Umbilical cord (tissue), 2 donors: Measurements from ENCODE around the gene PNMA6E. TPM values are rescaled to one million over a fixed set of nuclear protein-coding genes. Genes with fewer than 3 reads are reported as not detected.
"Not testable (repeated sequence)": the region's sequence is repeated elsewhere in the genome, so short reads cannot be mapped to it uniquely, and the experiment has no call there.

Source experiments
- DNase-seq: peaks from one replicate; pipeline ENCODE4 v3.0.0-alpha.2; 2015; ENCODE audit warnings: low spot score
- total RNA-seq: library from RNA; depleted of rRNA; stranded (reverse); fragments of >200 nt; gene quantifications from one replicate; pipeline ENCODE4 v1.2.3, GENCODE V29; 2014; ENCODE audit warnings: low replicate concordance; ENCODE audit not compliant: insufficient read depth

PNMA6E gene
- total RNA-seq, 1 donor from 2014 or later: not detected

DNA sequence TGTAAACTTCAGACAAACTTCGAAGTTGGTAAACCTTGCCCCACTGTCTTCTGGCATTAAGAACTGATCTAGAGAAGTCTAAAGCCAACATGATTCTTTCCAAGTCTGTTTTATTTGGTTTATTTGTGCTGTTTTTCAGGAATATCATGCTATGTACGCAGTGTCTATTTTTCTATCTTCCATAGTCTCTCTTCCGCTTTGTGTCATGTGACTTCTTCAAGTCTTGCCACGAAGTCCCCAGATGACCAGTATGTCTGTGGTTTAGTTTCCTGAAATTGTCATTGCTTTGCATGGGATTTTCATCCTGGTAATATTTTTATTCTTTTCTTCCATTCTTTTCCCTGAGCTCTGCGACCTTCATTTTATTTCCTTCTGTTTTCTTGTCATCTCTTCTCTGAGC is 15.1 kb downstream of the PNMA6E start:
- no peak for DNase-seq

DNA sequence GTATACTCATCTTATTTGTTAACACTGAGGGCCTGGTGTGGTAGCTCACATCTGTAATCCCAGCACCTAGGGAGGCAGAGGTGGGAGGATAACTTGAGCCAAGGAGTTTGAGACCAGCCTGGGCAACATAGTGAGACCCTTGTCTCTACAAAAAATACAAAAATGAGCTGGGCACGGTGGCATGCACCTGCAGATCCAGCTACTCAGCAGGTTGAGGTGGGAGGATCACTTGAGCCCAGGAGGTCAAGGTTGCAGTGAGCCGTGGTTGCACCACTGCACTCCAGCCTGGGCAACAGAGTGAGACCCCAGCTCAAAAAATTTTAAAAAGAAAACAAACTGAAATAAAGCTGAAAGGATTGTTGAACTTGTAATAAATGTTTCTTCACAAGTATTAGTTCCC is 16.2 kb downstream of the PNMA6E start:
- DNase-seq: not testable (repeated sequence)

DNA sequence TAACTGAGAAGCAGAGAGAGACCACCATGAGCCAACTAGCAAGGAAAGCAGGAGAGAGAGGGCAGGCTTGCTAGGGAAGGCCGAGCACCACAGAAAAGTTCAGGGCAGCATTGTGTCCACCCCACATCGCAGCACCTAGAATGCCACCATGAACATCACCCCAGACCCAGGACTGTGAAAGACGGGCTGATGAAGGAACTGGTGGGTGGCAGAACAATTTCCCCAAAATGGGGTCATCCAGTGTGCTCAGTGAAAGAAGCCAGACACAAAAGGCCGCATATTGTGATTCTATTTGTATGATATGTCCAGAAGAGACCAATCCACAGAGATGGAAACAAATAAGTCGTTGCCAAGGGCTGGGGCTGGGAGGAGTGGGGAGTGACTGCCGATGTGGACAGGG is 16.8 kb downstream of the PNMA6E start:
- no peak for DNase-seq

- DNase-seq: no peak
Measured at GRCh38 chrX:153382563-153383482, 18.3 kb downstream of the PNMA6E start.

DNA sequence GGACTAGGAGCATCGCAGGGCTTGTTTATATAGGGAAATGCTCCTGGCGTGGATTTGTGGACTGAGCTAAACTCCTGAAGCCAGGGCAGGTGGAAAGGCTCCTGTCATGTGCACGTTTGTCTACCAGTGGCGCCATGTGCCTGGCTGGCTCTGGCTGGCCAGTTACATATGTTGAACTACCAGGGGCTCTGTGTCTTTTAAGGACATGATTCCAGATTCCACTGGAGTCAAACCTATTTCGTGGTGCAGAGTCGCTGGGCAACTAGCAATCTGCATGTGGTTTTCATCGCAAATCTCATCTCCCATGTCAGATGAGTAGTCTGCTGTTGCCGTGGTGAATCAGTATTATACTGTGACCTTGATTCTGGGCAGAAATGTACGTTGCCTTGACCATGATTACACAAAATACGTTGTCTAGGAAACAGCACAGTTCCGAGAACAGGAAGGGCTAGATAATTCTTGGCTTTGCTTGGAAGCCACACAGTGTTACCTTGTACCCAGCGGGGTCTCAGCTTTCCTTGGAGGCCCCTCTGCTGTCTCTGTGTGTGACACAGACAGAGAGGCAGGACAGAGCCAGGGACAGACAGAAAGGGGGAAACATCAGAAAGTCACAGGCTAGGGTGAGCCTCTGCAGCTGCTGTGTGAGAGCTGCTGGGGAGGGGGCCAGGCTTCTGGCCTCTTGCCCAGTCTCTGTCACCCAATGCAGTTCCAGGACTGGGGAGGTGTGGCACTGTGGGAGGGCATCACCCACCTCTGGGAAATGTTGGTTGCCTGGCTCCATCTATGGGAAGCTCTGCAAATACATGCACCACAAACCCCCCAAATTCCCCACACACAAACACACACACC is 19.2 kb downstream of the PNMA6E start:
- DNase-seq: peak; percentile 80

DNA sequence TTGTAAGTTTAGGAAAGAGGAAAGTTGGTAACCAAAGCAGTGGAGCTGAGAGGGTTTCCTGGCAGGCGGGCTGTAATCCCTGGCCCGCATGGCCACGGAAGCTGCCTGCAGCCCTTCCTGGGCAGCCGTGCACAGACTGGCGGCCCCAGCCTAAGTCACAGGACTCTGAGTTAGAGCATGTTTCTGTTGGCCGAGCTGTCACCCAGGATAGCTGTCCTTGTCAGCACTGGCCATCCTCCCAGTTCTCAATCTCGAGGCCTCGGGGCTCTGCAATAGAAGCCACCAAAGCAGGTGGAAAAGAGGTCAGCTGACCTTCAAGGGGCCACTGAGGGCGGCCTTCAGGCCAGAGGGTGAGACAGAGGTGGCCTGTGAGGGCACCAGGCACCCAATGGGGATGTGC is 20.5 kb downstream of the PNMA6E start:
- no peak for DNase-seq

- no peak for DNase-seq
Measured at GRCh38 chrX:153379971-153380581, 21.1 kb downstream of the PNMA6E start.

GRCh38 chrX:153379508-153379907 is 21.6 kb downstream of the PNMA6E start:
- DNase-seq: no peak

DNA sequence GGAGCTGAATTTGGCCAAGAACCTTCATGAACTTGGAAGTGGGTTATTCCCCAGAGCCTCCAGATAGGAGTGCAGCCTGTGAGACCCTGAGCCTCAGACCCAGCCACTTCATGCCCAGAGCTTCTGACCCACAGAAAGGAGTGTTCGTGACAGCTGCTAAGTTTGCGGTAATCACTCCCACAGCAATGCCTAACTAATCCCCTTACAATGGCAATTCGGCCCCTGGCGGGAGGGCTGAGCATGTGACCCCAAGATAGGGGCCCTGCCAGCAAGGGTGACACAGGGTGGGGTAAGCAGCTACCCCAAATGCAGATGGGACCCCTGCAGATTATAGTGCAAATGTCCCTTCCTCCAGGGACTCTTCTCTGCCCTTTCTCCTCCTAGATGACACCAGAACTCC is 22.5 kb downstream of the PNMA6E start:
- no peak for DNase-seq

DNA sequence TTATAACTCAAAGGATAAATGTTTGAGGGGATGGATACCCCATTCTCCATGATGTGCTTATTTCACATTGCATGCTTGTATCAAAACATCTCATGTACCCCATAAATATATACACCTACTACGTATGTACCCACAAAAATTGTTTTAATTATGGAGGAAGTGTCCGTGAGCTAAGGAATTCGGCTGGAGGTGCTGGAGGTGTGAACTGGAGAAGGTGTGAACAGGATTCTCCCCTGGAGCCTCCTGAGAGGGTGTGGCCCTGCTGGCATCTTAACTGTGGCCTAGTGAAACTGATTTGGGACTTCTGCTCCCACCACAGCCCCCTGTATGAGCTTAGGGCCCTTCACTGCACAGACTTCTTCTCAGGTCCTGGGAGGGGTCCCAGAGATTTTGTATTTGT is 23.4 kb downstream of the PNMA6E start:
- no peak for DNase-seq

- DNase-seq: no peak
Measured at GRCh38 chrX:153375571-153375970, 25.6 kb downstream of the PNMA6E start.

- DNase-seq: no peak
Measured at GRCh38 chrX:153374426-153374825, 26.7 kb downstream of the PNMA6E start.

- DNase-seq: no peak
Measured at GRCh38 chrX:153372949-153373348, 28.2 kb downstream of the PNMA6E start.

DNA sequence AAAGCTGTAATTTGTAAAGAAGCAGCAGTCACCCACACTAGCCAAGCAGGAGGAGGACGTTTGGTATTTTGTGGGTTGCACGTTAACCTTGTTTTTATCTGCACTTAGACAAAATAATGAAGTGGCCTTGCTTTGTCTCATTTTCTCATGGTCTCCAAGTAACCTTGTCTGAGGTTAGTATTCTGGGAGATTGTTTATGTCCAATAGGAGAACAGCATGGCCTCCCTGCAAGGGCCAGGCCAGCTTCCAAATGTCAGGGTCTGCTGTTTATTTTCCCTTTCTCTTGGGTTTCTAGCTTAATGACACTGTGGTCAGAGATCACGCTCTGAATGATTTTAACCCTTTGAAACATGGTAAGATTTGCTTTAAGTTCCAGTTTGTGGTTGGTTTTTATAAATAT is 29.9 kb downstream of the PNMA6E start:
- DNase-seq: no peak

DNA sequence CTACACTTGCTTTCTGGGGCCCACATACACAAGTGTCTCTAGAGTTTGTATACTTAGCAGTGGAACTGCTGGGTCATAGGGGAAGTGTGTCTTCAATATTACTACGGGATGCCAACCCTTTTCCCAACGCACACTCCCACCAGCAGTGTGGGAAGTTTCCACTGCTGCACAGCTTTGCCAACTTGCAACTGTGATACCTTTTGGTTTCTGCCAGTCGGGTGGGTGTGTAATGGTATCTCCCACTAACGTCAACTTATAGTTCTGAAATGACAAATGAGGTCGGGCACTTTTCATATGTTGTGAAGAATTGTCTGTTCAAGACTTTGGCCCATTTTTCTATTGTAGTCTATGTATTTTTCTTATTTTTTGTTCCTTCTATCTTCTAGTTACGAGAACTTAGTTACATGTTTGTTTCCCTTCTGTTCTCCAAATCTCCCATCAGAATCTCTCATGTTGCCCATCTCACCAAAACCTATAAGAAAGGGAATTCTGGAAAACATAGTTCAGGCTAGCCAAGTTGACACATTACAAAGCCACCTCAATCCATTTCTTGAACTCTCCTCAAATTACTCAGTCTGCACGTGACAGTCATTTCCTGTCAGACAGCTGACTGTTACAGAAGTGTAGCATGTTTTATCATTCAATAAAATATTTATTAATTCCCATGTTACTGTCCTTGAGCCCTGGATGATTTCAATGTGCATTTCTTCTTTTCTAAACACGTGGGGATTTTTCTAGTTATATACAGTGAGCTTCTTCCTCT is 30.7 kb downstream of the PNMA6E start:
- no peak for DNase-seq

DNA sequence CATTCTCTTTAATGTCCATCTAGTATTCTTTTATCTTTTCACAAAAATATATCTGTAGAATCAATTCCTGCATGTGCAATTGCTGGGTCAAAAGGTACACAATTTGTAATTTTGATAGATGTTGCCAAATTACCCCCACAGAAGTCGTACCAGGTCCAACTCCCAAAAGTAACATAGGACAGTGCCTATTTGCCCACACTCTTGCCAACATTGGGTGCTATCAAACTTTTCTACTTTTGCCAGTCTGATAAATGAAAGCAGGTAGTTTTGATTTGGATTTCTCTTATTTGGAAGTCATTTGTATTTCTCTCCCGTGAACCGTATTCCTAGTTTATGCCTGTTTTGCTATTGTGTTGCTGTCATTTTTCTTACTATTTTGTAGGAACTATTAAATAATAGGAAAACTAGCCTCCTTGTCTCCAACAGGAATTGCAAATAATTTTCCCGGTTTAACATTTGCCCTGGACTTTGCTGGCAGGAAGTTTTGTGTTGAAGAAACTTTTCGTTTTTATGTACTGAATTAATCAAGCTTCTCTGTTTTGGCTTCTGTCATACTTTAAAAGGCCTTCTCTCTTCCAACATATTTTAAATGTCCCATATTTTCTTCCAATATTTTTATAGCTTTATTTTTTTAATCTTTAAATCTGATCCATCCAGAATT is 34.1 kb downstream of the PNMA6E start:
- DNase-seq: no peak

DNA sequence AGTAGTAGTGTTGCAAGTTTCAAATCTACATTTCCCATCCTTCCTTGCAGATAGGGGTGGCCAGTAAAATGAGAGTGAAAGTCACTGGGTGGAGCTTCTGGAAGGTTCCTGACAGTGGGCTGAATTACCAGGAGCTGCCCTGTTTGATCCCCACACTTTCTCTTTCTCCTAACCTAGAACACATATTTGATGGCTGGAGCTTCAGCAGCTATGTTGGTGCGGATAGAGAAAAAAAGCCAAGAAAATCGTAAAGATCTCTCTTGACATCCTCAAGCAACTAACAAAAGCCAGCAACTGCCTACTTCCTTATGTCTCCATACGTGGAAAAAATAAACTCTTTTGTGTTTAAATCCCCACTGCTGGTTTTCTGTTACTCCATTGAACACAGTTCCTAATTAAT is 35.0 kb downstream of the PNMA6E start:
- DNase-seq: no peak

DNA sequence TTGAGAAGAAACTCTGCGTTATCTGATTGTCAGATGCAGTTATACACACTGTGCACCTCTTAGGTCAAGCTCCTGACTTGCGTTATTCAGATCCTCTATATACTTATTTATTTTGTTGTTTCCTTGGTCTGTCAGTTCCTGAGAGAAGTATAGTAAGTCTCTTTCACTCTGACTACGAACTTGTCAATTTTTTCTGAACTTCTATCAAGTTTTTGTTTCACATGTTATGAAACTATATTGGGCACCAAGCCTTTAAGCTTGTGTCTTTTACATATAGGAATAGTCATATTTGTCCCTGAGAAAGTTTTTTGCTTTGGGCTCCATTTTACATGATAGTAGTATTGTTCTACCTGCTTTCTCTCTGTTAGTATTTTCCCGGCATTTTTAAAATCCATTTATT is 35.5 kb downstream of the PNMA6E start:
- DNase-seq: no peak

DNA sequence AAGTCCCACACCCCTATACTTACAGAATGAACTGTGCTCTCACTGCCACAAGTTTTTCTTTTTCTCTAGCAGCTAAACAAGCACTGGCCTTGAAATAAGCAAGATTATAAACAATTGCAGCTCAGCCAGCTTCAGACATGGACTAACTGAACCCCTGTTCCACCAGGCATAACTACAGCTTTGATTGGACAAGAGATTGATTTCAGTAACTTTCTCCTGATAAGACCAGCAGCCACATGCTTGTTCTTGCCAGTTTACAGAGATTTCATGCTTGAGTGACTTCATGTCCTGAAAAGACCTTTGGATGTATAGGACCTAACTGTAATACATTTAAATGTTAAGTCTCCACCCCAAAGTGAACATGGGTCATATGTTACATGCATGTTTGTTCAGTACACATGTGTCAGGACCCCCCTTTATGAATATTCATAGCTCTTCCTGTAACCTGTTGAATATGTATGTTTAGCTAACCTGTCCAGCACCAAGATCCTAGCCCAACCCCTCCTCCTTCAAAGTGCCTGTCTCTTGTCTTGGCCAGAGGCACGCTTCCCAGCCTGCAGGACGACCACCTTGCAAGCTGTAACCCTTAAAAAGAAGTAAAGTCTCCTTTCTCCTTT is 39.3 kb downstream of the PNMA6E start:
- no peak for DNase-seq

DNA sequence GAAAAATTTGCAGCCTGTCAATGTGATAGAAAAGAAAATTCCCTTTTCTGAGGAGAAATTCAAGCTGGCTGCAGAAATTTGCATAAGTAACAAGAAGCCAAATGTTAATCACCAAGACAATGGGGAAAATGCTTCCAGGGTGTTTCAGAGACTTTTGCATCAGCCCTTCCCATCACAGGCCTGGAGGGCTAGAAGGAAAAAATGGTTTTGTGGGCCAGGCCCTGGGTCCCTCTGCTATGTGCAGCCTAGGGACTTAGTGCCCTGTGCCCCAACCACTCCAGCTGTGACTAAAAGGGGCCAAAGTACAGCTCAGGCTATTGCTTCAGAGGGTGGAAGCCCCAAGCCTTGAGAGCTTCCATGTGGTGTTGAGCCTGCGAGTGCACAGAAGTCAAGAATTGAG is 43.3 kb downstream of the PNMA6E start:
- no peak for DNase-seq

- DNase-seq: no peak
Measured at GRCh38 chrX:153353416-153353815, 47.7 kb downstream of the PNMA6E start.
